ENCODE data around the gene APC2.
A peak's percentile ranks its signal among the peaks of the same experiment; 100 is the strongest.

APC2 gene

GRCh38 chr19:1478934-1479707 is 29.2 kb downstream of the APC2 start, which contains the start of gene C19orf25:
Gene C19orf25 (minus strand): TSS chr19:1479215. CDS start chr19:1478903, 312 bp downstream.
- peak; percentile 96 for DNase-seq (ENCODE audit: low spot score)

- DNase-seq (ENCODE audit: low spot score) = no peak
These were observed 31.4 kb downstream of the APC2 start for GRCh38 chr19:1481224-1481892.

- no peak for DNase-seq (ENCODE audit: low spot score)
These were observed 32.0 kb downstream of the APC2 start for GRCh38 chr19:1481893-1482360.

GRCh38 chr19:1482361-1483130 is 32.6 kb downstream of the APC2 start:
- DNase-seq (ENCODE audit: low spot score) = no peak

GRCh38 chr19:1483131-1483978 is 33.4 kb downstream of the APC2 start:
- DNase-seq (ENCODE audit: low spot score) = no peak

GRCh38 chr19:1483979-1484428 is 34.1 kb downstream of the APC2 start:
- no peak for DNase-seq (ENCODE audit: low spot score)

- no peak for DNase-seq (ENCODE audit: low spot score)
These were observed 37.0 kb downstream of the APC2 start for GRCh38 chr19:1486720-1487575.

- DNase-seq (ENCODE audit: low spot score) = no peak
These were observed 37.8 kb downstream of the APC2 start for GRCh38 chr19:1487576-1488281.

- DNase-seq (ENCODE audit: low spot score) = no peak
These were observed 38.3 kb downstream of the APC2 start for GRCh38 chr19:1488282-1488601.

- DNase-seq (ENCODE audit: low spot score) = no peak
These were observed 39.8 kb downstream of the APC2 start for GRCh38 chr19:1489463-1490310.

GRCh38 chr19:1490311-1491113 is 40.6 kb downstream of the APC2 start, which contains the start of gene PCSK4:
Gene PCSK4 (minus strand): TSS chr19:1490350. CDS start chr19:1490346, 4 bp downstream.
- peak; percentile 99 for DNase-seq (ENCODE audit: low spot score)

GRCh38 chr19:1491114-1491848 is 41.4 kb downstream of the APC2 start, which contains the start of gene REEP6:
Gene REEP6 (plus strand): TSS chr19:1491181. CDS start chr19:1491270, 89 bp downstream.
- DNase-seq (ENCODE audit: low spot score) = no peak

- no peak for DNase-seq (ENCODE audit: low spot score)
These were observed 41.9 kb downstream of the APC2 start for GRCh38 chr19:1491849-1492170.

GRCh38 chr19:1492474-1493006 is 42.6 kb downstream of the APC2 start:
- no peak for DNase-seq (ENCODE audit: low spot score)

- no peak for DNase-seq (ENCODE audit: low spot score)
These were observed 44.3 kb downstream of the APC2 start for GRCh38 chr19:1494115-1494815.

GRCh38 chr19:1495051-1495798 is 45.3 kb downstream of the APC2 start:
- DNase-seq (ENCODE audit: low spot score) = no peak

Data from activated CD4-positive, alpha-beta T cell treated with anti-CD3 and anti-CD28 coated beads, Interleukin-2, Interleukin-4, amounts not matched to agents 100 ng/mL and 50 ng/mL, durations not matched to agents 16 hours and 8 hours (primary cell).